ENCODE data around the gene CTCF. TPM values are rescaled to one million over a fixed set of nuclear protein-coding genes. Genes with fewer than 3 reads are reported as not detected.
A peak's percentile ranks its signal among the peaks of the same experiment; 100 is the strongest.
"Not testable (repeated sequence)": the region's sequence is repeated elsewhere in the genome, so short reads cannot be mapped to it uniquely, and the experiment has no call there.

Gene CTCF
- polyA plus RNA-seq, 10 donors: 37.2 to 50.1 (median 41.7) TPM

DNA sequence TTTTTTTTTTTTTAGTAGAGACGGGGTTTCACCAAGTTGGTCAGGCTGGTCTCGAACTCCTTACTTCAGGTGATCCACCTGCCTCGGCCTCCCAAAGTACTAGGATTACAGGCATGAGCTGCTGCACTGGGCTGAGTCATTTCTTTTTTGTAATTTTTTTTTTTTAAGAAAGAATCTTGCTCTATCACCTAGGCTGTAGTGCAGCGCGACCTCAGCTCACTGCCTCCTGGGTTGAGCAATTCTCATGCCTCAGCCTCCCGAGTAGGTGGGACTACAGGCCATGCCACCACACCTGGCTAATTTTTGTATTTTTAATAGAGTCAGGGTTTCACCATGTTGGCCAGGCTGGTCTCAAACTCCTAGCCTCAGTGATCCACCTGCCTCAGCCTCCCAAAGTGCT is 28.3 kb upstream of the CTCF start:
- DNase-seq: not testable (repeated sequence)

DNA sequence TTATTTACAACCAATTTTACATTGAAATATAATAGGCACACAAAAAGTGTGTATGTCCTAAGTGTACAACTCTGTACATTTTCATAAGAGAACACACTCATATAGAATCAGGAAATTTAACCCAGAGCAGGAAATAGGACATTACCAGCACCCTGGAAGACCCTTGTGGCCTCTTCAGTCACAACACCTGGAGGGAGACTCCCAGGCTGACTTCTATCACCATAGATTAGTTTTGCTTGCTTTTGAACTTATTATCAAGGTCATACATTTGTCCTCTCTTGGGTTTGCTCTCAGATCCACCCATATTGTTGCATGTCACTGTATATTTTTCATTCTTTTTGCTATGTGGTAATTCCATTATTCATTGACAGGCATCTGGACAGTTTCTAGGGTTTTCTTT is 27.9 kb upstream of the CTCF start:
- DNase-seq: no peak

DNA sequence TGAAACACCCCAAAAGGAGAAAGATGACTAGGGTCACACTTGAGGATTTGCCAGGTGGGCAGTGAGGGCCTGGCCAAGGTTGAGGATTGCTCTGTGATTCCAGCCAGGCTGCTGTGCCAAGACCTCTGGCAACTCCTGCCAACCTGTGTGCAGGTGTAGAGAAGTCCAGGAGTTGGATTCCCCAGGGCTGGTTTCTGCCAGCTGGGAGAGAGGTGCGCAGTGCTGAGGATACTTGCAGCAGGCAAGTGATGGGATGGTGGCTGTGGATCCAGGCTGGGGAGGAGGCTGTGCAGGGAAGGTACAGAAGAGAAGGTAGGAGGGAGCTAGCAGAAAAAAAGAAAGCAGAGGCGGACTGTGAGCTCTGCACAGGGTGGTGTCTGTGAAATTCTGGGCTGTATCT is 27.1 kb upstream of the CTCF start:
- DNase-seq: no peak

DNA sequence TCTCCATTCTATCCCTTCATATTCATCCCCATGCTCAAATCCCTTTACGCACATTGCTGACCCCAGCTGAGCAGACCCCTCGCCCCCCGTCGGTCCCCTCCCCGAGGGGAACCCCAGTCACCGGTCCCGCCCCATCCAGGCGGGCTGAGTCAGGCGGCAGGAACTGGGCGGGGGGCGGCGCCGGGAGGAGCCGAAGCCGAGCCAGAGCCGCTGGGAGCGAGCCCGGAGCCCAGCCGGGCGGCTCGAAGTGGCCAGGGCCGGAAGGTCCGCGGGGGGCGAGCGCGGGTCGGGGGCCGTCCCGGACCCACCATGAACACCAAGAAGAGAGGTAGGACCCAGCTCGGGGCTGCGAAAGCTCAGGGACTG is 25.1 kb upstream of the CTCF start:
- peak in 2 of 3 donors; percentile 76 to 87 for DNase-seq

DNA sequence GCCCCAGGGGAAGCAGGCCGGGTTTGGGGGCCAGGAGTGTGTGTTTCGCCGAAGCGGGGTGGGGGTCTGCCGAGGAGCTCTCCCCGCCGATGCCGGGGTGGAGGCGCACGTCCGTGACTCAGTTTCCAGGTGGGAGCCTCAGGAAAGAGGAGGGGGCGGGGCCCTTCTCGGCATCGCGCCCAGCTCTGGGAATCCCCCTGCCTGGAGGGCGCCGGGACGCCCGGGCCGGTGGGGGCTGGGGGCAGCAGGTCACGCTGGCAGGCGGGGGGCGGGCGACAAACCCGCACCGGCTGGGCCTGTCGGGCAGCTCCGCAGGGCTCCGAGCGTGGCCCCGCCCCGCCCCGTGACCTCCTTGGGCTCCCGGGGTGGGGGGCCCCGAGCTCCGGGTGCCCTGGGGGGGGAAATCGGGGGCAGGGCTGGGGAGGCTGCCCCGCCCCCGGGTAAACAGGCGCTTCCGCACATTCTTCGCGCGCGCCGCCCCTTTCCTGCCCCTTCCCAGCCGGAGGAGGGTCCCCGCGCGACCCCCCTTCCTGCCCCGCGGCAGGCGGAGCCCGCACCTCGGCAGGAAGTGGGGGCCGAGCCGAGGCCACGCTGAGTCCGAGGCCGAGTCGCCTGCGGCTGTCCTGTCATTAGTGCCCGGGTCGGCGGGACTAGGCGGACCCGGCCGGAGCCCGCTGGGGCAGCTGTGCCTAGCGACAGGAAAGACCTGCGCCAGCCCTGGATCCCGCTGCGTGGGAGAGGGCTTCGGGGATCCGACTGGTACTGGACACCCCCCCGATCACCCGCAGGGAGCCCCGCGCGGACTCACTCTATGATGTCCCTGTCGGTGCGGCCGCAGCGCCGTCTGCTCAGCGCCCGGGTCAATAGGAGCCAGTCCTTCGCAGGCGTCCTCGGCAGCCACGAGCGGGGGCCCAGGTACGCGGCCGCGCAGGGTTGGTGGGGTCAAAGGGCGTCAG is 24.4 kb upstream of the CTCF start:
- peak in 2 of 3 donors; percentile 61 to 83 for DNase-seq

DNA sequence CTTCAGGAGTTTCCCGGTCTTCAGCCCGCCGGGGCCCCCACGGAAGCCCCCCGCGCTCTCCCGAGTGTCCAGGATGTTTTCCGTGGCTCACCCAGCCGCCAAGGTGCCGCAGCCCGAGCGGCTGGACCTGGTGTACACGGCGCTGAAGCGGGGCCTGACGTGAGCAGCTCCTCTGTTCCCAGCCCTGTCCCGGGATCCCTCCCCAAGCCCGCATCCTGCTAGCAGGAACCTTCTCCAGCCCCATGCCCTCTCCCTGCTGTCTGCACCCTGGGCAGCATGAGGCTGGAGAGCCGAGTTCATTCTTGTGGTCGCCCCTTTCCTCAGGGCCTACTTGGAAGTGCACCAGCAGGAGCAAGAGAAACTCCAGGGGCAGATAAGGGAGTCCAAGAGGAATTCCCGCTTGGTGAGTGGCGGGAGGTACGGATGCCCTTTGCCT is 23.6 kb upstream of the CTCF start:
- DNase-seq: no peak

DNA sequence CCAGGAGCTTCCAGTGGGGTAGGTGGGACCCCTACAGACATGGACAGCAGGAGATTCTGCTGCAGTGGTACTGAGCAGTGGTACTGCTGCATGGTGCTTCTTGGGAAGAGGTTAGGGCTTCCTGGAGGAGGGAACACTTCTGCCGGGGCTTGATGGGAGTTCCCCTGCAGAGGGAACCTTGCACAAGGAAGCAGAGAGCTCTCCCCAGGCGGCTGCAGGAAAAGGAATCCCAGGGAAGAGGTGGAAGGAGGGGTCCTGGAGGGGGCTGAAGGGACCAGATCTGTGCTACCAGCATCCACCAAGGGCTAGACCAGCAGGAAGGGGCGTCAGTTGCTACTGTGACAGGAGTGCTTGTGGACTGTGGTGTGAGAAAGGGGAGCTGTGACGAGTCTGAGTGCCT is 23.1 kb upstream of the CTCF start:
- DNase-seq: no peak

DNA sequence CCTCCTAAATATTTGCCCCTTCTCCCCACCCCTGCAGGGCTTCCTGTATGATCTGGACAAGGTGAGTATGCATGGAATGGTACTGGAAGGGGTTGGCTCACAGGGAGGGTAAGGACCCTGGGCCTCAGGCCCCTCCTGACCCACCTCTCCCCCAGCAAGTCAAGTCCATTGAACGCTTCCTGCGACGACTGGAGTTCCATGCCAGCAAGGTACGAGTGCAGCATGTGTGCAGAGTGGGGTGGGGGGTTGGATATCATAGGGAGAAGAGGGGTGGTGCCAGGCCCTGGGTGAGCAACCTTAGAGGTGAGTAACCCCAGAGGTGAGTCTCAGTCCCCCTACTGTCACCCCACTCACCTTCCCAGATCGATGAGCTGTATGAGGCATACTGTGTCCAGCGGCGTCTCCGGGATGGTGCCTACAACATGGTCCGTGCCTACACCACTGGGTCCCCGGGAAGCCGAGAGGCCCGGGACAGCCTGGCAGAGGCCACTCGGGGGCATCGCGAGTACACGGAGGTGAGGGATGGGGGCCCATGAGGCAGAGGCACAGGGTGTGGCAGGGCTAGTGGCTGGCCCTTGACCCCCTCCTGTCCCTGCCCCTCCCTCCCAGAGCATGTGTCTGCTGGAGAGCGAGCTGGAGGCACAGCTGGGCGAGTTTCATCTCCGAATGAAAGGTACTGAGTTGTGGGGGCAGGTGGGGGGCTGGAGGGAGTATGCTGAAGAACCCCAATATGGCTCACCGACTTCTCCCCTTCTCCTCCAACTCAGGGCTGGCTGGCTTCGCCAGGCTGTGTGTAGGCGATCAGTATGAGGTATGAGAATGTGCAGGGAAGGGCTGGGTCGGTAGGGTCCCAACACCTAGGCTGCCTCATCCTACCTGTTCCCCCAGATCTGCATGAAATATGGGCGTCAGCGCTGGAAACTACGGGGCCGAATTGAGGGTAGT is 22.4 kb upstream of the CTCF start:
- DNase-seq: no peak

DNA sequence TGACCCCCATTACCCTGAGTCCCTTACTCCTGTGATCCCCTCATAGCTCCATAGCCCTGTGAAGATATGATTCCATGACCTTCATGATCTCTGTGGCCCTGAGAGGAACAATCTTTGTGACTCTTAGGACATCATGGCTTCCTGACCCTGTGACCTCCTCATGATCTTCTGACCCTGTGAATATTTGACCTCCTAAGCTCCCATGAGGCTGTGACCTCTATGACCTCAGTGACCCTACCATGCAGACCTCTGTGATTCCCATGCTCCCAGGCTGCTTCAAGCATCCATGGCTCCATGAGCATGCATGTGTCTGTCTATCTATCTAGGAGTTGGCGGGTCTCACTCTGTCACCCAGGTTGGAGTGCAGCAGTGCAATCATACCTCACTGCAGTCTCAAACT is 21.6 kb upstream of the CTCF start:
- no peak for DNase-seq

DNA sequence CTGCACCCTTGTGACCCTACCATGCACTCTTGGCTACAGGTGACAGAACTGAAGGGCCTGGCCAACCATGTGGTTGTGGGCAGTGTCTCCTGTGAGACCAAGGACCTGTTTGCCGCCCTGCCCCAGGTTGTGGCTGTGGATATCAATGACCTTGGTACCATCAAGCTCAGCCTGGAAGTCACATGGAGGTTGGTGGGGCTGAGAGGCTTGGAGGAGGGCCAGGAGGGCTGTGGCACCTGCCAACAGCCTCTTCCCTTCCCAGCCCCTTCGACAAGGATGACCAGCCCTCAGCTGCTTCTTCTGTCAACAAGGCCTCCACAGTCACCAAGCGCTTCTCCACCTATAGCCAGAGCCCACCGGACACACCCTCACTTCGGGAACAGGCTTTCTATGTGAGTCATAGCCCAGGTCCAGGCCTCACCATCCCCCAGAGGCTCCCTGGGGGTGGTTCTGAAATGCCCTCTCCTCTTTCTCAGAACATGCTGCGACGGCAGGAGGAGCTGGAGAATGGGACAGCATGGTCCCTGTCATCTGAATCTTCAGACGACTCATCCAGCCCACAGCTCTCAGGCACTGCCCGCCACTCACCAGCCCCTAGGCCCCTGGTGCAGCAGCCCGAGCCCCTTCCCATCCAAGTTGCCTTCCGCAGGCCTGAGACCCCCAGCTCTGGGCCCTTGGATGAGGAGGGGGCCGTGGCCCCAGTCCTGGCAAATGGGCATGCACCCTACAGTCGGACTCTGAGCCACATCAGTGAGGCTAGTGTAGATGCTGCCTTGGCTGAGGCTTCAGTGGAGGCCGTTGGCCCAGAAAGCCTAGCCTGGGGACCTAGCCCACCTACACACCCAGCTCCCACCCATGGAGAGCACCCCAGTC is 20.7 kb upstream of the CTCF start:
- DNase-seq: peak in 1 of 3 donors; percentile 20

DNA sequence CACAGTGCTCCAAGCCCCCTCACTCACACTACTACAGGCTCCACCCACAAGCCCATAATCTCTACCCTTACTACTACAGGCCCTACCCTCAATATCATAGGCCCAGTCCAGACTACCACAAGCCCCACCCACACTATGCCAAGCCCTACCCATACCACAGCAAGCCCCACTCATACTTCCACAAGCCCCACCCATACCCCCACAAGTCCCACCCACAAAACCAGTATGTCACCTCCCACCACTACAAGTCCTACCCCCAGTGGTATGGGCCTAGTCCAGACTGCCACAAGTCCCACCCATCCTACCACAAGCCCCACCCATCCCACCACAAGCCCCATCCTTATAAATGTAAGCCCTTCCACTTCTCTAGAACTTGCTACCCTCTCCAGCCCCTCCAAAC is 19.9 kb upstream of the CTCF start:
- DNase-seq: peak in 1 of 3 donors; percentile 21

DNA sequence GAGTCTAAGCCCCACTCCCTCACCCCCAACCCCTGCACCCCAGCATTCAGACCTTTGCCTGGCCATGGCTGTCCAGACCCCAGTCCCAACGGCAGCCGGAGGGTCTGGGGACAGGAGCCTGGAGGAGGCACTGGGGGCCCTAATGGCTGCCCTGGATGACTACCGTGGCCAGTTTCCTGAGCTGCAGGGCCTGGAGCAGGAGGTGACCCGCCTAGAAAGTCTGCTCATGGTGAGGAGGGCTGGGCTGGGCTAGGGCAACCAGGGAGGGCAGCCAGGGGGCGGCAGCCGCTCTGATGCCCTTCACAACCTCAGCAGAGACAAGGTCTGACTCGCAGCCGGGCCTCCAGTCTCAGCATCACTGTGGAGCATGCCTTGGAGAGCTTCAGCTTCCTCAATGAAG is 19.3 kb upstream of the CTCF start:
- DNase-seq: peak in 1 of 3 donors; percentile 4

DNA sequence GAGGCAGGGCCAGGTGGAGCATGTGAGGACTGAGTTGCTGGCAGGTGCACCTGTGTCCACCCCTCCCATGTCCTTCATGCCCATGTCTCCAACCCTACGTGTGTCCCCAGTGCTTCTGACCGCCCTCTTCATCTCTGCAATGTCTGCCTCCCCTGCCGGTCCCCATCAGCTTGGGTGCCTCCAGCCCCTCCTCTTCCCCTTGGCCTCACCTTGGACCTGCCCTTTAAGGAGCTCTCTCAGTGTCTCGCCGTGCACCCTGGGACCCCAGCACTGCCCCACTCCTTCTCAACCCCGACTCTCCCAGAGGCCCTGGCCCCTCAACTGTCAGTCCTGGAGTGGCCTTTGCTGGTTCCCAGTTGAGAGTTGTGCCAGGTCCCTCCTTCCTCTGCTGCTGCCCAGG is 18.7 kb upstream of the CTCF start:
- no peak for DNase-seq

DNA sequence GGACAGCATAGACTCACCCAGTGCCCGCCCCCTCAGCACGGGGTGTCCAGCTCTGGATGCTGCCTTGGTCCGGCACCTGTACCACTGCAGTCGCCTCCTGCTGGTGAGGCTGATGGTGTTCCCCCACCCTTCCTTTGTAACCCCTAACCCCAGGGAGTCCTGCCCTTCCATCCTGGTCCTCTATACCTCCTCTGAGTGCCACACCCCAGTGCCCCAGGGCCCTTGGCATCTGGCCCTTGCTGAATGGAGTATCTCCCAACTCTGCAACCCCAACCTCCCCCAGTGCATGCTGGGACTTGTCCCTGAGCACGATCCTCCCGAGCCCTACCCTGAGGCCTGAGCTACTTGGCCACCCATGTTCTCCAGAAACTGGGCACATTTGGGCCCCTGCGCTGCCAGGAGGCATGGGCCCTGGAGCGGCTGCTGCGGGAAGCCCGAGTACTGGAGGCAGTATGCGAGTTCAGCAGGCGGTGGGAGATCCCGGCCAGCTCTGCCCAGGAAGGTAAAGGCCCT is 17.9 kb upstream of the CTCF start:
- DNase-seq: no peak

DNA sequence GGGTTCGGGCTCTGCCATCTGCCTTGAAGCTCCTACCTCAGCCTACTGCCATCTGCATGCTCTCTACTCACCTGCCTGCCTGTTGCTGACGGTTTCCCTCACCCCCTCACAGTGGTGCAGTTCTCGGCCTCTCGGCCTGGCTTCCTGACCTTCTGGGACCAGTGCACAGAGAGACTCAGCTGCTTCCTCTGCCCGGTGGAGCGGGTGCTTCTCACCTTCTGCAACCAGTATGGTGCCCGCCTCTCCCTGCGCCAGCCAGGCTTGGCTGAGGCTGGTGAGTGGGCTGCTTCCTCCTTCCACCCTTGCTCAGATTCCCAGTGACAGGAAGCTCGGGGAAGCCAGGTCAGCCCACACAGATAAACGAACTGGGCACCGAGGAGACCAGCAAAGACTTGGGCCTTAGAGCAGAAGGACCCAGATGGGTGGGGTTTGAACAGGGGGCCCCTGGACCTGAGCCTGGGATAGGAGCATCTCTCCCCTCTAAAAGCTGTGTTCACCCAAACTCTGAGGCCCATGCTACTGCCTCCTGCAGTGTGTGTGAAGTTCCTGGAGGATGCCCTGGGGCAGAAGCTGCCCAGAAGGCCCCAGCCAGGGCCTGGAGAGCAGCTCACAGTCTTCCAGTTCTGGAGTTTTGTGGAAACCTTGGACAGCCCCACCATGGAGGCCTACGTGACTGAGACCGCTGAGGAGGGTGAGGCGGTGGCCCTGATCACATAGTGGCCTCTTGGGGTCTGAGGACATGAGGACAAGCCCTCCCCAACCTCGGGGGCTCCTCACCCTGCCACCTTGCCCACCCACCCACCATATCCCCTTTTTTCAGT is 17.3 kb upstream of the CTCF start:
- no peak for DNase-seq

DNA sequence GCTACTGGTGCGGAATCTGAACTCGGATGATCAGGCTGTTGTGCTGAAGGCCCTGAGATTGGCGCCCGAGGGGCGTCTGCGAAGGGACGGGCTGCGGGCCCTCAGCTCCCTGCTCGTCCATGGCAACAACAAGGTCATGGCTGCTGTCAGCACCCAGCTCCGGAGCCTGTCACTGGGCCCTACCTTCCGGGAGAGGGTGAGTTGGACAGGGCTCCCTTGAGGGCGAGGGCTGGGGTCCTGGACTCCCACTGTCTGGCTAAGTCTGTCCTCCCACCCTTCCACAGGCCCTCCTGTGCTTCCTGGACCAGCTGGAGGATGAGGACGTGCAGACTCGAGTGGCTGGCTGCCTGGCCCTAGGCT is 16.7 kb upstream of the CTCF start:
- no peak for DNase-seq

DNA sequence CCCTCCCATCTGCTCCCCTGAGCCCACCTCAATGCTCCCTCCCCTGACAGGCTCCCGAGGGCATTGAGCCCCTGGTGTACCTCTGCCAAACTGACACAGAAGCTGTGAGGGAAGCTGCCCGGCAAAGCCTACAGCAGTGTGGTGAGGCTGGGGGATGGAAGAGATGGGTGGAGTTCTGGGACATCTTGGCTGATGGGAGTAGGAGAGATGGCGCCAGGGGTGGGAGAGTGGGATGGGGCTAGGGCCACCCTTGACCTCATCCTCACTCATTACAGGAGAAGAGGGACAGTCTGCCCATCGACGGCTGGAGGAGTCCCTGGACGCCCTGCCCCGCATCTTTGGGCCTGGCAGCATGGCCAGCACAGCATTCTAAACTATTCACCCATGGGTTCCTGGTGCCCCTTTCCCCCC is 16.2 kb upstream of the CTCF start:
- DNase-seq: no peak

DNA sequence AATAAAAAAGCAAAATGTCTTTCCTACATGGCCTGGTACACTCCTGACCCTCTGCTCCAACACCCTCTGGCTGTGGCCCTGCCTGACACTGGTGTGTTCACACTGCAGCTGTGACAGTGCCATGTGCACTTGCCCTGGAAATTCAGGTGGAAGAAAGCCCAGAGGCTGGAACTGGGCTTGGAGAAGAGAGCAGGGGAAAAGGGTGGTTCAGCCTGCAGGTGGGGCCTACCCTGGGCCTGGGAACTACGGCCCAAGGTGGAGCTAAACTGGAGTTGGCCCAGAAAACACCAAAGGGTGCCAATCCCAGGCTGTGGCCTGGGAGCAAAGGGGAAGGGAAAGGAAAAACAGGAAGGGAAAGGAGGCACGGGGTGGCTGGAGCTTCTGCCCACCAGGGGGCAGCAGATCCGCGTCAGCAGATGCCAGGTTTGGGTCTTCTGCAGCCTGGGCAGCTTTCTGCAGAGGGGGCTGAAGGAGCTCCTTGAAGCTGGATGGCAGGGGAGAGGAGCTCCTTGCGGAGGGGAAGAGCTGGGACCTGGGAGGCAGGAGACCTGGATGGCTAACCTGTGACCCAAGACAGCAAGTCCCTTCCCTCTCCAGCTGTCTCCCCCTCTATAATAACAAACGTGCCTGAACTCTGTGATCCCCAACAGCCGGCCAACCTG is 15.4 kb upstream of the CTCF start:
- peak in 2 of 3 donors; percentile 69 to 82 for DNase-seq

DNA sequence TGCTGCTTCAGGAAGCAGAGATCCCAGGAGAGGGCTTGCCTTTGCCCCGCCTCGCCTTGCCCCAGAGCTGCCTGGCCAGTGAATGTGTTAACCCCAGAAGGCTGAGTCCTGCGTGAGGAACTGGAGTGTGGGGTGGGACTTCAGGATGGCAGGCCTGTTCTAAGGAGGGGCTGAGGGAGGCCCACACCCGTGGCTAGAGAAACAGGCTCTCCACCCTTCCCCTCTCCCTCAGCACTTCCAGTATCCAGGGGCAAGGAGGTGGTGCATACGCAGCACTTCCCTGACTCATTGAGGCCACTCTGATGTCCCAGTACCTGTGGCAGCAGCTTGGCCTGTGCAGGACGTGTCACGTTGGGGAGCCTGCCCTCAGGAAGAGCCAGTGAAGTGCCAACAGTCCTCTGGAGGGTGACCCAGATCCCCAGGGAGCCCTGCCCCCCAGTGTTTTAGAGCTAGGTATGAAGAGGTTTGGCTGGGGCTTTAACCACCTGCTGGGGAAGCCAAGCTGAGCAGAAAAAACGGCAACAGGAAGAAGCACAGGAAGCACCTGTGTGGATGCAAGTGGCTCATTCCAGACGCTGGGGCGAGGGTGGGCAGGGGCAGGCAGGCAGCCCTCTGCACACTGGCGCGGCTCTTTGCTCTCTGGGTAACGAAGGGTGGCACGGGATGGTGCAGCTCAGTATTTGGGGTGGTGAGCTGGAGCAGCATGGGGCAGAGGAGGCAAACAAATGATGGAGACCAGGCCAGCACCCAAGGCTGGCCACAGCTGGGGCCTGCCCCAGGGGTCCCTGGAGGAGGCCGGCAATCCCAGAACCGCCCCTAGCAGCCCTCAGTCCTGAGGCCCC is 14.7 kb upstream of the CTCF start:
- DNase-seq: no peak
